ENCODE results near the gene CDH13.

DNA sequence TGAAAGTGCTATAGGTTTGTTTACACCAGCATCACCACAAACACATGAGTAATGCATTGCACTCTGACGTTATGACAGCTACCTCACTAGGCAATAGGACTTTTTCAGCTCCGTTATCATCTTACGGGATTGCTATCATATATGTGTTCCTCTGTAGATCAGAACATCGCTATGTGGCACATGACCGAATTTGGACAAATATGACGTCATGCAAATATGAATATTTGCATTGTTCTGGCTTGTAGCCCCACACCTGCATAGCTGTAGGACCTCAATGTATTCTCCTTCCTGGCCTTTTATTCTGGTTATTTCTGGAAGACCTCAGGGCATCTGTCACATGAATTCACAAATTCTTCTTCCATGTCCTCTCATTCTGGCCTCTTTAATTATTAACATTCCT, 393.2 kb downstream of the CDH13 start:
- TF ChIP-seq, protein P1, sequence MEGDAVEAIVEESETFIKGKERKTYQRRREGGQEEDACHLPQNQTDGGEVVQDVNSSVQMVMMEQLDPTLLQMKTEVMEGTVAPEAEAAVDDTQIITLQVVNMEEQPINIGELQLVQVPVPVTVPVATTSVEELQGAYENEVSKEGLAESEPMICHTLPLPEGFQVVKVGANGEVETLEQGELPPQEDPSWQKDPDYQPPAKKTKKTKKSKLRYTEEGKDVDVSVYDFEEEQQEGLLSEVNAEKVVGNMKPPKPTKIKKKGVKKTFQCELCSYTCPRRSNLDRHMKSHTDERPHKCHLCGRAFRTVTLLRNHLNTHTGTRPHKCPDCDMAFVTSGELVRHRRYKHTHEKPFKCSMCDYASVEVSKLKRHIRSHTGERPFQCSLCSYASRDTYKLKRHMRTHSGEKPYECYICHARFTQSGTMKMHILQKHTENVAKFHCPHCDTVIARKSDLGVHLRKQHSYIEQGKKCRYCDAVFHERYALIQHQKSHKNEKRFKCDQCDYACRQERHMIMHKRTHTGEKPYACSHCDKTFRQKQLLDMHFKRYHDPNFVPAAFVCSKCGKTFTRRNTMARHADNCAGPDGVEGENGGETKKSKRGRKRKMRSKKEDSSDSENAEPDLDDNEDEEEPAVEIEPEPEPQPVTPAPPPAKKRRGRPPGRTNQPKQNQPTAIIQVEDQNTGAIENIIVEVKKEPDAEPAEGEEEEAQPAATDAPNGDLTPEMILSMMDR (IDR thresholded peaks at IDR 0.05), result no peak
- no peak for TF ChIP-seq POLR2A (IDR thresholded peaks at IDR 0.05)

Measured in adrenal gland (tissue), 5 donors.